MM.1S (cell line): ENCODE data around the gene CELF5.
"Not testable (repeated sequence)": the region's sequence is repeated elsewhere in the genome, so short reads cannot be mapped to it uniquely, and the experiment has no call there.

Source experiments
- DNase-seq: peaks from one replicate; pipeline ENCODE4 v3.0.0-alpha.2; 2015
- H2AFZ ChIP-seq: fragments of 300-600 bp; sonication (generic); 2 replicates; pipeline ENCODE4 v1.6.0; 2016; ENCODE audit warnings: antibody characterized with exemption, low read length
- H3F3A ChIP-seq: fragments of 300-600 bp; sonication (generic); 2 replicates; pipeline ENCODE4 v1.6.1; 2016; ENCODE audit warnings: mild to moderate bottlenecking, antibody characterized with exemption, low read length, moderate library complexity, mixed read lengths; ENCODE audit not compliant: insufficient read depth
- H3K27ac ChIP-seq: fragments of 300-600 bp; sonication (generic); 2 replicates; pipeline ENCODE4 v1.5.1; 2016; ENCODE audit warnings: mild to moderate bottlenecking, low read length
- H3K27me3 ChIP-seq: fragments of 300-600 bp; sonication (generic); replicated peaks from 2 replicates; pipeline ENCODE4 v1.6.0; 2016; ENCODE audit warnings: low read length; ENCODE audit not compliant: insufficient read depth
- H3K36me3 ChIP-seq: fragments of 300-600 bp; sonication (generic); replicated peaks from 2 replicates; pipeline ENCODE4 v1.6.1; 2016; ENCODE audit warnings: mild to moderate bottlenecking, low read length, mixed read lengths; ENCODE audit not compliant: insufficient read depth
- H3K4me1 ChIP-seq: fragments of 300-600 bp; sonication (generic); 2 replicates; pipeline ENCODE4 v1.6.1; 2016; ENCODE audit warnings: low read length, mixed read lengths
- H3K4me2 ChIP-seq: fragments of 300-600 bp; sonication (generic); 2 replicates; pipeline ENCODE4 v1.6.0; 2016; ENCODE audit warnings: low read depth, low read length
- H3K4me3 ChIP-seq: fragments of 300-600 bp; sonication (generic); 2 replicates; pipeline ENCODE4 v1.5.1; 2016; ENCODE audit warnings: low read length, mixed read lengths
- H3K79me2 ChIP-seq: fragments of 300-600 bp; sonication (generic); 2 replicates; pipeline ENCODE4 v1.6.1; 2016; ENCODE audit warnings: mixed run types, low read length, mixed read lengths
- H3K9ac ChIP-seq: fragments of 300-600 bp; sonication (generic); 2 replicates; pipeline ENCODE4 v1.6.1; 2016; ENCODE audit warnings: low read length, mixed read lengths
- H3K9me2 ChIP-seq: fragments of 300-600 bp; sonication (generic); replicated peaks from 2 replicates; pipeline ENCODE4 v1.6.1; 2016; ENCODE audit warnings: mild to moderate bottlenecking, low read length, mixed read lengths; ENCODE audit not compliant: insufficient read depth
- H3K9me3 ChIP-seq: fragments of 300-600 bp; sonication (generic); replicated peaks from 2 replicates; pipeline ENCODE4 v1.6.1; 2016; ENCODE audit warnings: mild to moderate bottlenecking, low read length, mixed read lengths; ENCODE audit not compliant: insufficient read depth
- H4K20me1 ChIP-seq: fragments of 300-600 bp; sonication (generic); 2 replicates; pipeline ENCODE4 v1.6.1; 2016; ENCODE audit warnings: mild to moderate bottlenecking, low read length, moderate library complexity, mixed read lengths; ENCODE audit not compliant: insufficient read depth
- EZH2 ChIP-seq: fragments of 300-600 bp; sonication (generic); optimal IDR thresholded peaks from 2 replicates; pipeline ENCODE3; 2017; ENCODE audit warnings: low read depth, mild to moderate bottlenecking, antibody characterized with exemption, low read length, mixed read lengths
- EZH2phosphoT487 ChIP-seq: fragments of 300-600 bp; sonication (generic); IDR thresholded peaks from 2 replicates; pipeline ENCODE4 v1.6.1; 2018; ENCODE audit warnings: antibody characterized with exemption, low read length
- TF ChIP-seq, protein P1 (sequence below): fragments of 300-600 bp; sonication (generic); IDR thresholded peaks from 2 replicates; pipeline ENCODE4 v1.5.1; 2016; ENCODE audit warnings: antibody characterized with exemption, low read length, mixed read lengths

Gene CELF5

DNA sequence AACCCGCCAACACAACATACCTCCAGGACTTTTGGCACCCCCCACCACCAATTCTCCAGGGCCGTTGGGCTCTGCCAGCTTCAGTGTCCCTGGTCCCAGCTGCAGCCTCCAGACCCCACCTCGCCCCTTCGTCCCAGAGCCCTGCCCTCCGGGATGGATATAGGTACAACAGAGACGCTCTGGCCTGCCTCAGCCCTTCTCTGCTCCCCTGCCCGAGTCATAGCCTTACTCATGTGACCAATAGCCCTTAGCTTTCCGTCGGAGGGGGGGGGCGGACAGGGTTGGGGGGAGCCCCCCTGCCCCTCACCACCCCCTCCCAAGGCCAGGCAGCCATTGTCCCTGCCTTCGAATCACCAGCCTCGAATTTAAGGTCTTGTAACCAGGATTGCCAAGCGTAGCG is 71.1 kb downstream of the CELF5 start:
- H3K79me2 ChIP-seq = no peaks in the 10 kb centered on the region
- no peak overlapping the region for H2AFZ ChIP-seq
- H3K9ac ChIP-seq = no peak overlapping the region
- no peaks in the 10 kb centered on the region for H4K20me1 ChIP-seq
- H3K9me3 ChIP-seq = no peaks in the 10 kb centered on the region
- no peaks in the 10 kb centered on the region for H3K36me3 ChIP-seq
- no peak overlapping the region for H3K4me3 ChIP-seq
- no peak overlapping the region for H3K27ac ChIP-seq
- H3K4me1 ChIP-seq = no peaks in the 10 kb centered on the region
- no peak overlapping the region for H3K4me2 ChIP-seq
- no peaks in the 10 kb centered on the region for H3K9me2 ChIP-seq
- TF ChIP-seq EZH2 = no peak
- peaks cover 98% of the 10 kb centered on the region for H3K27me3 ChIP-seq
- no peak for DNase-seq
- no peaks in the 10 kb centered on the region for H3F3A ChIP-seq

DNA sequence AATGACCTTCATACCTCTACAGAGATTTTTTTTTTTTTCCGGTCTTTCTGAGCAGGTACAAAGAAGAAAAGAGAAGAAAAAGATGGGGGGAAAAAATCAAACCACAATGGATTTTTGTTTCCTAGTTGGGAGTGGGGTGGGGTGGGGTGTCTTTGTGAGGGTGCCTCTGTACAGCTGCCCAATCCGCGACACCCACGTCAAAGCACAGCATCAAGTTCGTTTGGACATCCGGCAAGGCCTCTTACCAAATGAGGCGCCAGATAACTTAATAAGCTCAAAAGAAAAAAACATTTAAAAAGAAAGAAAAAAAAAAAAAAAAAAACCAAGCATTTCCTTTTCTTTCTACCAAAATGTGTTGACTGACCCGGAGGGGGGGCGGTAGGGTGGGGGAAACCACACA is 71.6 kb downstream of the CELF5 start:
- Histone ChIP-seq H3K9me2 (no peaks in the 10 kb centered on the region), H2AFZ (no peak overlapping the region), H3K4me2 (no peak overlapping the region), H3F3A (no peaks in the 10 kb centered on the region), H3K9me3 (no peaks in the 10 kb centered on the region), H3K79me2 (no peaks in the 10 kb centered on the region), H3K9ac (no peak overlapping the region), H3K4me3 (no peak overlapping the region), H3K36me3 (no peaks in the 10 kb centered on the region), H4K20me1 (no peaks in the 10 kb centered on the region), H3K27me3 (peaks cover 96% of the 10 kb centered on the region), H3K4me1 (no peaks in the 10 kb centered on the region), H3K27ac (no peak overlapping the region)
- TF ChIP-seq EZH2phosphoT487 = no peak
- no peak for TF ChIP-seq EZH2
- TF ChIP-seq, protein P1, sequence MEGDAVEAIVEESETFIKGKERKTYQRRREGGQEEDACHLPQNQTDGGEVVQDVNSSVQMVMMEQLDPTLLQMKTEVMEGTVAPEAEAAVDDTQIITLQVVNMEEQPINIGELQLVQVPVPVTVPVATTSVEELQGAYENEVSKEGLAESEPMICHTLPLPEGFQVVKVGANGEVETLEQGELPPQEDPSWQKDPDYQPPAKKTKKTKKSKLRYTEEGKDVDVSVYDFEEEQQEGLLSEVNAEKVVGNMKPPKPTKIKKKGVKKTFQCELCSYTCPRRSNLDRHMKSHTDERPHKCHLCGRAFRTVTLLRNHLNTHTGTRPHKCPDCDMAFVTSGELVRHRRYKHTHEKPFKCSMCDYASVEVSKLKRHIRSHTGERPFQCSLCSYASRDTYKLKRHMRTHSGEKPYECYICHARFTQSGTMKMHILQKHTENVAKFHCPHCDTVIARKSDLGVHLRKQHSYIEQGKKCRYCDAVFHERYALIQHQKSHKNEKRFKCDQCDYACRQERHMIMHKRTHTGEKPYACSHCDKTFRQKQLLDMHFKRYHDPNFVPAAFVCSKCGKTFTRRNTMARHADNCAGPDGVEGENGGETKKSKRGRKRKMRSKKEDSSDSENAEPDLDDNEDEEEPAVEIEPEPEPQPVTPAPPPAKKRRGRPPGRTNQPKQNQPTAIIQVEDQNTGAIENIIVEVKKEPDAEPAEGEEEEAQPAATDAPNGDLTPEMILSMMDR = no peak
- DNase-seq = no peak

DNA sequence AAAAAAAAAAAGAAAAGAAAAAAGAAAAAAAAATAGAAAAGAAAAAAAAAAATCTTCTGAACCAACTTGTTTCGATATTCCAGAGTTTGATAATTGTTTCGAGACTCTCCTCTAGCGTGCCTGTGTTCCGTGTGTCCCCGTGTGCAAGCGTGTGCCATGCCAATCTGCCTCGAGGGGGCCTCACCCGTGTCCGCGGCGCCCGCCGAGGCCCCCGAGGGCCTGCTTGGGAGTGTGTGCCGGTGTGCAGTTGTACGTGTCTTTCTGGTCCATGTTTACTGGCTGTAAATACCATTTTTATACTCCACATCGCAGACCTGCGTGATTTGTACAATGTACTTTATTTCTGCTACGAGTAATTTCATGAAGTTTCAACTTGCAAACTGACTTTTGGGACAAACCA is 72.0 kb downstream of the CELF5 start:
- no peaks in the 10 kb centered on the region for H4K20me1 ChIP-seq
- H3K4me1 ChIP-seq = no peaks in the 10 kb centered on the region
- H3K27ac ChIP-seq = no peak overlapping the region
- no peaks in the 10 kb centered on the region for H3K79me2 ChIP-seq
- no peaks in the 10 kb centered on the region for H3K36me3 ChIP-seq
- no peak overlapping the region for H3K4me2 ChIP-seq
- no peak overlapping the region for H3K4me3 ChIP-seq
- no peak for DNase-seq
- no peak overlapping the region for H2AFZ ChIP-seq
- H3K9me3 ChIP-seq = no peaks in the 10 kb centered on the region
- TF ChIP-seq EZH2phosphoT487 (no peak), EZH2 (no peak)
- TF ChIP-seq, protein P1 = no peak
- H3F3A ChIP-seq = no peaks in the 10 kb centered on the region
- no peak overlapping the region for H3K9ac ChIP-seq
- H3K27me3 ChIP-seq = peaks cover 95% of the 10 kb centered on the region
- no peaks in the 10 kb centered on the region for H3K9me2 ChIP-seq

DNA sequence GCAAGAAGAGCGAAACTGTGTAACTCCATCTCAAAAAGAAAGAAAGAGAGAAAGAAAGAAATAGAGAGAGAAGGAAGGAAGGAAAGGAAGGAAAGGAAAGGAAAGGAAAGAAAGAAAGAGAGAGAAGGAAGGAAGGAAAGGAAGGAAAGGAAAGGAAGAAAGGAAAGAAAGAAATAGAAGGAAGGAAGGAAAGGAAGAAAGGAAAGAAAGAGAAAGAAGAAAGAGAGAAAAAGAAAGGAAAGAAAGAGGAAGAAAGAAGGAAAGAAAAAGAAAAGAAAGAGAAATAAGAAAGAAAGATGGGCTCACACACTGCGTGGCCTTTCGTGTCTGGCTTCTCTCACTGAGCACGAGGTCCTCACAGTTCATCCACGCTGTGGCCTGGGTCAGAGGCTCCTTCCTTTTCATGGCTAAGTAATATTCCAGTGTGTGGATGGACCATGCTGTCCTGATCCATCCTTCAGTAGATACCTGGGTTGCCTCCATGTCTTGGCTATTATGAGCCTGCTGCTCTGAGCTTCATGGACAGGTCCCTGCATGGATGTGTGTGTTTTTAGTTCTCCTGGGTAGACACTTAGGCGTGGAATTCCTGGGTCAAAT is 74.5 kb downstream of the CELF5 start:
- no peaks in the 10 kb centered on the region for H3F3A ChIP-seq
- TF ChIP-seq EZH2phosphoT487 = no peak
- no peak for TF ChIP-seq EZH2
- TF ChIP-seq, protein P1 = no peak
- peaks cover 91% of the 10 kb centered on the region for H3K27me3 ChIP-seq
- H3K9me3 ChIP-seq = no peaks in the 10 kb centered on the region
- H3K36me3 ChIP-seq = no peaks in the 10 kb centered on the region
- no peak overlapping the region for H3K27ac ChIP-seq
- H3K4me2 ChIP-seq = no peak overlapping the region
- H3K79me2 ChIP-seq = no peaks in the 10 kb centered on the region
- H3K9me2 ChIP-seq = no peaks in the 10 kb centered on the region
- H2AFZ ChIP-seq = no peak overlapping the region
- no peak overlapping the region for H3K4me3 ChIP-seq
- H3K9ac ChIP-seq = no peak overlapping the region
- DNase-seq = no peak
- no peaks in the 10 kb centered on the region for H3K4me1 ChIP-seq
- no peaks in the 10 kb centered on the region for H4K20me1 ChIP-seq

DNA sequence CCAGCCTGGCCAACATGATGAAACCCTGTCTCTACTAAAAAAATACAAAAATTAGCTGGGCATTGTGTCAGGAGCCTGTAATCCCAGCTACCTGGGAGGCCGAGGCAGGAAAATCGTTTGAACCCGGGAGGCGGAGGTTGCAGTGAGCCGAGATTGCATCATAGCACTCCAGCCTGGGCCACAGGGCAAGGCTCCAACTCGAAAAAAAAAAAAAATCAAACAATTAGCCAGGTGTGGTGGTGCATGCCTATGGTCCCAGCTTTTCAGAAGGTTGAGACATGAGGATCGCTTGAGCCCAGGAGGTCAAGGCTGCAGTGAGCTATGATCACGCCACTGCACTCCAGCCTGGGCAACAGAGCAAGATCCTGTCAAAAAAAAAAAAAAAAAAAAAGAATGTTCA is 76.1 kb downstream of the CELF5 start:
- H3K36me3 ChIP-seq, H4K20me1 ChIP-seq, DNase-seq, H3K4me1 ChIP-seq, H2AFZ ChIP-seq, H3K4me2 ChIP-seq, H3F3A ChIP-seq, H3K9me3 ChIP-seq, H3K79me2 ChIP-seq, H3K27ac ChIP-seq, H3K9me2 ChIP-seq, H3K4me3 ChIP-seq, H3K9ac ChIP-seq: not testable (repeated sequence)
- peaks cover 91% of the 10 kb centered on the region for H3K27me3 ChIP-seq
